Stimulated activated CD8-positive, alpha-beta memory T cell treated with anti-CD3 and anti-CD28 coated beads, Interleukin-4, amount 100 ng/mL, for 1 hour (primary cell): ENCODE results near the gene VEZF1.

Source experiments
- DNase-seq, 2 donors: peaks; one replicate each; pipeline ENCODE4 v3.0.0-alpha.2; 2020; ENCODE audit warnings: low read depth in 2 of 2, low spot score in 1 of 2

VEZF1 gene

DNA sequence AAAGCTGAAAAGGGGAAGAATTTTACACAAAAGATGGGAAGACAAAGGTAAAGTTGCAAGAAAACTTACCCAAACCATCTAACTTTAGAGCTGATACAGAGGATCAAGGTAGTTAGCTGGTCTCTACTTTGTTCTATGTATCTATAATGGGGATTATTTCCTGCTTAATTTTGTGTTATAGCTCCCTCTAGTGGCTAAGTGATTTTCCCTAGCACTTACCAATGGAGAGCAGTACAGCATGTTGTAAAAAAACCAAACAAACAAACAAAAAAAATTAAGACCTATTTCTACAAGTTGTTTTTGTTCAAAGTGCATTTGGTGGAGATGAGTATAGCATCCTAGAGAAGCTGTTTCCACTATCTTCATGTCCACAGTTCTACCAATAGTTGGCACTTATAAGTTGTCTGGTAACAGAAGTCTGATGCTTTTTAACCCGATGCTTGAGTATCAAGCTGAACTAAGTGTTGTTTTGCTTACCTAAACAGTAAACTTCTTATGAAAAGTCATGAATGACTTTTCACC, 11.5 kb upstream of the VEZF1 start:
- DNase-seq: no peak

DNA sequence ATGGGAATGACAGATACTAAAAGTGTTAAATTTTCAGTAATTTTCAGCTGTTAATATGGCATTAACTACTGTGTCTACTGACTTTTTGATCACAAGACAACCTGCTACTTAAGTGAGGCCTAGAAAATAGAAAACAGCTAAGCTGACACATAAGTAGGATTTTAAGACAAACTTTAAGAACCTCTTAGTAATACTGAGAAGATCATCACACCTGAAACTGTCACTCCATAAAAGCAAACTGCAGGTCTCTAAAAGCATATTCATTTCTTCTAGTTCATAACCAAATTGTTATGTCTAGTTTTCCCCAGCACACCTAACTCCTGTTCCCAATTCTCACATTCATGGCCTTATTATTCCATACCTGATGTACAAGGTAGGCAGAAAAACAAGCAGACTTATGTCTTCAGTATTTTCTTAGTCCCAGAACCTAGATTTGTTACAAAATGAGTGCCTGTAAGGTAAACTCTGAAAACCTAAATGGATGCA, 11.0 kb upstream of the VEZF1 start:
- DNase-seq: no peak

DNA sequence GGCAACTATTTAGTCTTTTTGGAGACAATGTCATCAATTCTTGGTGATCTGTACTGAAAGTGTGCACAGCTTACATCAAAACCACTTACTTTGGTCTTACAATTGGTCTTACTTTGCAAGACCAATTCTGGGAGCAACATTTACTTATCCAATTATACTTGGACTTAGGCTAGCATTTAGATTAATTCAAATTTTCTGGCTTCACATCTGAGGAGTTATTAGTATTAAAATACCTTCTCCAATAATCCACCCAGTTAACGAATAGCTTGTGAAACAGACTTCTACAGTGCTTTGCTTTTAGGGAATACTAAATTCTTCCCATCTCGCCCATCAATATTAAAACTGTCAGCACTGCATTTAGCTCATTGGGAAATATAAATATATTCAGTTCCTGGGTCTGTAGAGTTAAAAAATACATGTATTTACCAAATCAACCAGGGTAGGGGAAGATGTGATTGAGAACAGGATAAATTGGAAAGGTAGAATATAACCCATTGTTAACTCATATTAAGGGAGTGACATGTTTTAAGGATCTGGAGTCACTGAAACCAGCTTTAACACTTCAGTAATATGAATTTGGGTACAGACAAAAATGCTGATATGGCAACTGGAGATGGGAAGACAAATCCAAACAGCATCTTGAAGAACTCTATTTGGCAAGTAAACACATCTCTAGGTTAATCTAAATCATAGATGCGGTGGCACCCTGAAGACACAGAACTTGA, 9.2 kb upstream of the VEZF1 start:
- DNase-seq: no peak

DNA sequence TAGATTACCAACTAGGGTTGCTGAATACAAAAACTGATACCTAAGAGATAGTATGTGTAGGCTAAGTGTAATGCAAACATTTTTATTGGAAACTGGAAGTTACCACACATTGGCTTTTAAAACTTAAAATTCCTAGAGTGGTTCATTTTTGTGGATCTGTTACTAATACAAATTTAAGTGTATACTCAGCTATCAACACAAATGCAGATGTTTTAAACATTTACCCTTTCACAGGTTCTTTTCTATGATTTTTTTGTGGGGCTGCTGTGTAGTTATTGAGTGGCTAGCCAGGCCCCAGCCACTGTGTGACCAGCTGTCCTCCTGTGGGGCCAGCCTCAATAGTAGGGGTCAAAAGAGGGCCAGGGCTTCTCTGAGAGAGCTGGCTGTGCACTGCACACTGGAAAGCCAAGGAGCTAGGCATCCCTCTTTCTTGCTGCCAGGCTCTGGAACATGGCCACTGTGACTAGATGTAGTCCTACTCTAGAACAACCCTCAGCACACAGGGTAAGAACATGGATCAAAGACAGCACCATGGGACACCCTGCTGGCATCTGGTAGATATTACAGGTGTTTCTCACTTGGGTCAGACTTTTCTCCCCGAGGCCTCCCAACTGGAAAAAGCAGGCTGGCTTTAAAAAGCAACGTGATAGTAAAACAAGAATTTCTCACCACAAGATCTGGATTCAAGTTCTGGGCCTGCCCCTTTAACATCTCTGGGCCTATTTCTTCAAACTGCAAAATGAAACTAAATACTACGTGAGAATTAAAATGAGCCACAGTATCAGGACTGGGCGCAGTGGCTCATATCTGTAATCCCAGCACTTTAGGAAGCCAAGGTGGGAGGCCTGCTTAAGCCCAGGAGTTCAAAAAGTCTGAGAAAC, 7.3 kb upstream of the VEZF1 start:
- peak; percentile 8 to 19 for DNase-seq

DNA sequence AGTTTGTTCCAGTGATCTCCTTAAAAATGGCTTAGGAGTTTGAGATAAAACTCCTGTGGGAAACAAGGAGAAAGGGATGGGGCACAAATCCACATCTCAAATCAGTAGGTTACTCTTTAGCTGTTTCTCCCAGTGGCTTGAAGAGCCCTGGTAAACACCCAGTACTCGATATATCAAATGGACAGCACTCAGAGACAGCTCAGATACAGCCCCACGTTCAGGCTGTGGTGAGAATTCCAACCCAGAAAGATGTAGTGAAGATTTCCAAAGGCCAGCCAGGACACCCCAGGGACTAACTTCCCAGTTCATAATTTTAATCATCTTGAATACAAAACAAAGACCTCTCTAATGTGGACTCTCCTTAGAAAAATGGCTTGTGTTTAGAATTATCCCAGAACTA, 6.4 kb upstream of the VEZF1 start:
- no peak for DNase-seq

DNA sequence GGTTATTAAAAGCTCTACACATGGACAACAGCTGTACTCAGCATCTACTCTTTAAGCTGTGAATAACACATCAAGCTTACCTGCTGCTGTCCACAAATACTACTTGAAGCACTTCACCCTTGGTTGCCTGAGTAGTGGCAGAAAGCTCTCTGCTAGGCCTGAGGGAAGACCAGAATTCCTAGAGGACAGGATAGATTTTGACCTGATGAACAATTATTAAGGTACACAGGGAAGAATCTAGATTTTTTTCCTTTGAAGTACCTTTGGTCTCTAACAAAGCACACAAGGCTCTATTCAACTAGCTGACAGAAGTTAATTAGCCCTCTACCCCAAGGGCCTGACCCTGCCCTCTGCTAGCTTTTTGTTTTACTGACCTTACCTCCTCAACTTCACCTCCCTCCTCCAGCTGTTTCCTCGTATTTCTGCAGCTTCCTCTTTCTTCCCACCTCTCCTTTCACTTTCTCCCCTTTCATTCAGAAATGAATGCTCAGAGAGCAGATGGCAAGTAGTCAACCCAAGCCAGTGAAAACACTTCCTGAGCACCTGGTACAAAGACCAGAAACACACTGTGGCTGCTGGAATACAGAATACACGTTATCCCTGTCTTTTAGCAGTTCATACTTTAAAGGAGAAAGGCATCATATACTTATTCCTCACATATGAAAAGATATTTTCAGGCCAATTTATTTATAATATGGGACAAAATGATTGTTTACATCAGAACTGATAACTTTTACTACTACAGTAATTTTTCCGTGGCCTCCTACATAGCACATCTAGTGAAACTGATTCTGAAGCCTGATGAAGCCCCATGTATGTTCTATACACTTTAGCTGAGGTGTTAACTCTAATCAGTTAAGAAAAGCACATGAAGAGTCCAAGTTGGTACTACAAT, 5.7 kb upstream of the VEZF1 start:
- no peak for DNase-seq

DNA sequence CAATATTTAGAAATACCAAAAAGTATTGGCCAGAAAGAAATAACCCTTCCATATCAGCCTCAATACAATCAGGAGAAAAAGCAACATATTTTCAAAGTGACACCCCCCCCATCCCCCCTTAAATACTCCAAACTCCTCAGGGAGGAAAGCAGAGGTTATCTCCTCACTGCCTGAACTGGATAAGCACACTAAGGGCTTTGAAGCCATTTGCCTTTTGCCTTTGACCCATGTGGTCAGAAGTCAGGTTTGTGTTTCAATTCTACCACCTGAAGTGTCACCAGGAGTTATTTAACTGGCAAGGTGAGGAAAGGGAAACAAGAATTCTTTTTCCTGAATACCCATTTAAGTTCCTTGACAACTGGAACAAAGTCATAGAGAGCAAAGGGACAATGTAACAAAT, 3.5 kb upstream of the VEZF1 start:
- no peak for DNase-seq

DNA sequence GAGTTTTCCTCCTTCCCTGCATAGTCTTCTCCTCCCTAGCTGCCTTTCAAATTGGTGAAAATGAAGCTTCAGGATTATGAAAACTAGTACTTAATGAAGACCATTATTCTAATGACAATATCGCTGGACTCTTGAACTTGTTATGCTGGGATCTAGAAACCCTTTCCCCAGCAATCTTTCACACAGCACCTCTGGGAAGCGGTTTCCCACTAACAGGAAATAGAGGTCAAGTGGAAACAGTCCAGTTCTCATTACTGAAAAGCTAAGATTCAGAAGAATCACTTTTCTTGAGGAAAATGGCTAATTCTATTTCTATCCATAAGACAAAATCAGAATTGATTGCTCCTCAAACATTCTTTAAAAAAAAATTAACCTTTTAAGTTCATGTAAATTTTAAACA, 2.0 kb upstream of the VEZF1 start:
- no peak for DNase-seq

DNA sequence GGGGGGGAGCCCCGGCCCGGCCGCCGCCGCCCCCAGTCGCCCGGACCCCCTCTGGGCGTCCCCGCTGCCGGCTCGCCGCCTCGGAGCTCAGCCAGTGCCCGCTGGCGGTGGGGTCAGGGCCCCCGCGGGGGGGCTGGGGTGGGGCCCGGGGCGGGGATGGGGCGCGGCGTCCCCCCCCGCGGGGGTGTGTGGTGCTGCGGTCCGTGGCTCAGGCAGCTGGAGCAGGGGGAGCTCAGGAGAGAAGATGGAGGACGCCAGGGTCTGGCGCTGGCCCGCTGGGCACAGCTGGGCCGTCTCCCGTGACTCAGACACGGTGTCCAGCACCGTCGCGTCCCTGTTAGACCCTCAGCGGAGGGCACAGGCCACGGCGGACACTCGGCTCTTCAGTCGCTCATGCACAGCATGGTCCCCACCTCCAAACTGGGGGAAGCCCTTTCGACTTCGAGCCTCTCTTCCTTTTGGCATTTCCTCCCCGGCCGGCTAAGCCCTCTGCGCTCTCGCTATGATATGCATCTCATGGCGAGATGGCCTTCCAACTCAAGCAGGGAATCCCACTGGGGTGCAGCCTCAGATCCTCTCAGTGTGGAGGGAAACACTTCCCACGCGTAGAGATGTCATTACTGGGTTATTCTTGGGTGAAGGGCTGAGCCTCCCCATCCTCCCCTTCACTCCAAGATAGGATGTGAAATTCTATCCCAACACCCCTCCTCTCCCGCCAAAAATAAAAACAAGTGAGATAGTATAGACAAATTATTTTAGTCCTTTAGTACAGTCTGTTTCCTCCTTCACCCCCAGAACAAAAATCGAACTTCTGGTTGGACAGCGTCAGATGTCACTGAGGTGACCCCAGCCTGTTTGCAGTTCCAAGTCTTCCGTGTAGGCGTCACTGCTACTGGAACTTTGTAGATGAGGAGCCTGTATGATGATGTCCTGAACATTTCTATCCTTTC, 522 bp upstream of the VEZF1 start:
- DNase-seq: peak; percentile 38 to 47

DNA sequence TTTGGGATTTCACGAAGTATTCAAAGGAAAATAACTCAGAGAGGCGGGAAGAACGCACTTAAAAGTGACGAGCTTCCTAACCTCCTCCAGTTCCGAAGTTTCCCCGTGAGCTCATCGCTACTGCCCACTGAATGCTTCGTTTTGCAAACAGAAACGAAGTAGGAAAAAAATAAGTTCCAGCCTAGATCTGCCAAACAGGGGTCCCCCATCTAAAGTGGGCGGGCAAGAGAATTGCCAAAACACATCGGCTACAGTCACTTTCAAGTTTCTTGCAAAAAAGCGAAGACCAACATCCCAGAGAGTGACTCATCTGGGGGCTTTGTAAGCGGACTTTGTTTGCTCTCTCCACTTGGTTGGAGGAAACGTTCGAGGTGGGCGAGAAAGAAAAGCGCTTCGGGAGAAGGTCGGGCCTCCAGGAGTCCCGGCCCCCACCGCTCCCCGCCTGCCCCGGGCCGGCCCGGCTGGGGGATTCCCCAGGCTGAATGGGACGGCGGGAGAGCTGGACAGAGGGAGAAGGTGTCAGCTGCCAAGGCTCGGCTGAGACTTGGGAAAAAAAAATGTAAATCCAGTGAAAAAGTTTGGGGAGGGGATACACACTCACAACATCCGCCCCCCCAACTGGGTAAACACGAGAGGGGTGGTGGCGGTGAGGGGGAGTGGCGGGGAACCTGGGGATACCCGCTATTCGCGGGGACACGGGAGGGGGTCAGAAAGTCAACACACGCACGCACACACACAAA, 1.0 kb downstream of the VEZF1 start:
- DNase-seq: peak in 1 of 2 donors; percentile 11

DNA sequence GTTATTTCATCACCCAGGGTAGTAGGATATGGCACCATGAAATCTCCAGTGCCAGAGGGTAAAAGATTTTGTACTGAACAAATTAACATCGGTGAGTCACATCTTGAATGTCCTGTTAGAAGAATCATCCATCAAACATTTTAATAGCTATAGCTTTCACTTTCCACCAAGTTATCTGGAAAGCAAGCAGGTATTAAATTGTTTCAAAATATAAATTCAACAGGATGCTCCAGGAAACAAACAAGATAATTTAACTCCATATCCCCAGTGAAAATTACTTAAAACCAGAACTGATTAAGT, 2.4 kb downstream of the VEZF1 start:
- DNase-seq: no peak

DNA sequence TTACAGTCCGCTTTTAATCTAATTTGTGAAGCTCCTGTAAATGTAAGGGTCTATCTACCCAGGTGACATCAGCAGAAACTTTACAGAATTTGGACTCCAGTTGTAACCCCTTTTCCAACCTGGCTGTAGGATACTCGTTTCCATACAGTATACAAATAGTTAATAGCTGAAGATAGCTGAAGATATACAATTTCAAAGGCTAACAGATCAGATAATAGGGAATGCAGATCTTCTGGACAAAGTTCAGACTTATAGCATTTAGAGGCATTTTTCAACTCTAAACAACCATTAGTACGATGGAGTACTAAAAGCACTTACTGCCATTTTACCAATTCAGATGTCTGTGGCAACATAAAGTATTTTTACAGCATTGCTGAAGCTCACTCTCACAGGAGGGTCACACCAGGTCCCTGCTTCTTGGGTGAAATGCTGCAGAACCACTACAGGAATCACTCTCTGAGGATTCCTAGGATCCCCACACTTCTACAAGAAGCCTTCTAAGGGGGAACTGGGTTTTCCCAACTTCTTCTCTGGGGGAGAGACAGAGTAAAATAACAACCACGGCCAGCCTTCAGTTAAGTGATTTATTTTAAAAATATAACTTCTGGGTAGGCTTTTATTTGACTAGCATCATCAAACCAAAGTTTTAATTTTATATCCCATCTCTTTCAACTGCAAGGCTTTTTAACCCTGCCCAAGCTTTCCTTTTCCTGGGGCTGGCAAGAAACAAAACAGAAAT, 2.9 kb downstream of the VEZF1 start:
- DNase-seq: no peak

DNA sequence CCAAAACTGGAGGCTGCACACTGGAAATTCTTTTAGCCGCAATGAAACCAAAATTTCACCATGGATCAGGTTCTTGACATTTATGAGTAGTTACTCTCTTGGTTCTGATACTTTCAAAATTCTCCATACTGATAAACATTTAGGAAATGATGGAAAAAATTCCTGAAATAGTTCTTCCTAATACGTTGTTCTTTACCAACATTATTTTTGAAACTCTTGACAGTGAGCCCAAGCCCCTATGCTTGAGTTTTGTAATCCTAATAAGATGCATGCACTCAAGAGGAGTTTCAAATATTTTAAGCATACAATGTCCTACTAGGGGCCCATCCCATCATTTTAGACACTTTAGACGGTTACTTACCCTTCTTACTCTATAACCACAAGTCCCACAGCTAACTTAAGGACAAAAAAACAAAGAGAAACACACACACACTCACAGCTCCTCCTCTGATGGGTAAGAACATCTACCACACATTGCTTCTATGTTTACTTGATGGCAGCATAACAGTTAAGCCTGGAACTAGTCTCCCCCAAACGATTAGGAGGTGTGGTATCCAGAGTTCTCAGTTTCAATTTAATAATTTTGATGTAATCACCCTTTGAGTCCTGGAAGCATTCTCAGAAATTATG, 3.7 kb downstream of the VEZF1 start:
- DNase-seq: no peak

DNA sequence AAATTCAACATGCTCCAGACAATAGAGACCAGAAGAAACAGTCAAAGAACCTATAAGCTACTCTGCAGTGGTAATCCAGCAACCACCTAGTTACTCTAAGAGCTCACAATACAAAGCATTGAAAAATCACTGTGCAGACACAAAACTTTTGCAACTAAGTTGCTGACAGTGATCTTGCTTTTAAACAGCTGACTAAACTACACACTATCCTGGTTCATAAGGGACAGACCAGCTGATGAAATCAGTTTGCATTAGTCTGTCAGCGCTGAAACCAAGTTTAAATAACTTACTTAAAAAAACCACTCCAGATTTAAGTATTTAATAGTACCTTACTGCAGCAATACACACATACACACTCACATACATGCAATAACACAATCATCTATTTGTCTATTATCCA, 4.6 kb downstream of the VEZF1 start:
- DNase-seq: no peak

DNA sequence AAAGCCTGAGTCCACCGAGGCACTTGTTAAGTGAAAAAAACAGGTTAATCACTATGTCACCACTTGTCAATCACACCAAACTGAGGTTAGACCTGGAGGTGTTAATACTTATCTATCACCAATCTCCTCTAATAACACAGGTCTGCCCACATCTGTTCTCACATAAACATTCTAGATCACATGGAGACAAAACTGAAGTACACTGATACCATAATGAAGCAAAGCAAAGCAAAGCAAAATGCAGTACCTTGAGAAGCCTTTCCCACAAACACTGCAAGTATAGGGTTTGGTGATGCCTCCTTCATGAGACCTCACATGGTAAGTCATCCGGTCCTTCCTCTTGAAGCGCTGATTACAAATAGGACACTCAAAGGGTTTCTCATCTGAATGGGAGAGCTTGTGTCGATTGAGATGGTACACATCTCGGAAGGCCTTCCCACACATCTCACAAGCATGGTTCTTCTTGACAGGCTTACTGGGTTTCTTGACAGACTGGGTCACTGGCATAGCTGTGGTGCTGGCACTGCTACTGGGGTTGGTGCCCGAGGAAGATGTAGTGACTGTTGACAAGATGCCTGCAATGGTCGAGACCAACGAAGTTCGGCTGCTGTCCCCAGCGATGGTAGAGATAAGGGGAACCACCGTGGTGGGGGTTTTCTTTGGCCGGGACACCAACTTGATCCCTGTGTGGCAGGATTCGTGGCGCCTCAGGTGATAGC, 5.4 kb downstream of the VEZF1 start:
- no peak for DNase-seq

DNA sequence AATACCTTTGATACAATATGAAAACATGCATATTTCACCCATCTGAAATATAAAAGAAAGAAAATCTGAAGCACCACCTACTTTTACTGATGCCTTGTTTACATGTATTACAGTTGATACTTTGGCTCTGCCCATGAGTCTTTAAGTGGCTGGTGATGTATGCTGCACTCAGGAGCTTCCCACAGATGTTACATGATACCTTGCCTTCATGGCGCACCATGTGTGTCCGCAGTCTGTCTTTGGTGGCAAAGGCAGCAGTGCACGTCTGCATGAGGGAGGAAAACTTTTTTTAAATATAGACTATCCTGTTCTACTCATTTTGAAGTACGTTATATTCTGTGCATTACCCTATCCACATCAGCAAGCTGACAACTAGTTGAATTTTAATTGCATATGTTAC, 7.5 kb downstream of the VEZF1 start:
- DNase-seq: no peak

DNA sequence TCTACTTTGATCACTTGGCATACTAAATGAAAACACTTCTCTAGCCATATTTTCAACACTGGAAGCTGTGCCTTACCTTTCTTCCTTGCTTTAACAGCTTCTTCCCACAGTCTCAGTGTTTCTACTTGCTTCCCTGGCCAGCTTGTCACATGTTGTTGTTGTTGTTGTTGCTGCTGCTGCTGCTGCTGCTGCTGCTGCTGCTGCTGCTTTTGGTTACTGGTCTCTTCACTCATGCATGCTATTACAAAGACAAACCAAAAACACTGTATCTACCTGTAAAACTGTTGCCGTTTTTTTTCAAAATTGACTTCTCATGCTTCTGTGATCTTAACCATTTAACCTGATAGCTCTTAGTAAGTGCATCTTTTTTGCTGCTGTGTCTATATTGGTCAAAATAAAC, 9.0 kb downstream of the VEZF1 start:
- DNase-seq: no peak

DNA sequence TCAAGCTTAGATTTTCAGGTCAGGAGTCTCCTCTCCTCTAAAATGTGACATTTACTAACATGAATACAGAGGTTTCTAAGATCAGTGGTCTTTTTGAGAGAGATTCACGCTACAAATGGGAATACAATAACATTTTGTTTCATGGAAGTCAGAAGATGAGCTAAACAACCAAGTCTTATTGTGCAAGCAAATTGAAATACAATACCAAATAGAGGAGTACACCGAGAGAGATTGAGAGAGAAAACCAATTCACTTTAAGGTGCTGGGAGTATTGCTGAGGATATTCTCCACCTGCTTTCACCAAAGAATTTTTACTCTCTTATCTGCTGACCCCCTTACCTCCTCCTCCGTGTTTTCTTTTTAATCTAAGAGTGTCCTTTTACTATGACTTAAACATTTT, 11.5 kb downstream of the VEZF1 start:
- no peak for DNase-seq
